HL-60 (cell line): ENCODE measurements around the gene TBC1D1.
"Not testable (repeated sequence)": the region's sequence is repeated elsewhere in the genome, so short reads cannot be mapped to it uniquely, and the experiment has no call there.

ENCODE experiments used
- CTCF ChIP-seq: IDR thresholded peaks from one replicate; pipeline ENCODE4 v1.5.1; 2011; ENCODE audit warnings: low read length, control low read depth, inconsistent platforms; ENCODE audit not compliant: insufficient read depth
- GABPA ChIP-seq: IDR thresholded peaks from 2 replicates; pipeline ENCODE4 v1.6.1; 2012; ENCODE audit warnings: low read depth
- POLR2AphosphoS5 ChIP-seq: IDR thresholded peaks from 2 replicates; pipeline ENCODE4 v1.6.1; 2012; ENCODE audit warnings: low read depth
- REST ChIP-seq: IDR thresholded peaks from 2 replicates; pipeline ENCODE4 v1.6.1; 2012; ENCODE audit warnings: low read depth; ENCODE audit not compliant: insufficient replicate concordance
- SPI1 ChIP-seq: IDR thresholded peaks from 2 replicates; pipeline ENCODE4 v1.6.1; 2012; ENCODE audit warnings: low read depth, mild to moderate bottlenecking, borderline replicate concordance

DNA sequence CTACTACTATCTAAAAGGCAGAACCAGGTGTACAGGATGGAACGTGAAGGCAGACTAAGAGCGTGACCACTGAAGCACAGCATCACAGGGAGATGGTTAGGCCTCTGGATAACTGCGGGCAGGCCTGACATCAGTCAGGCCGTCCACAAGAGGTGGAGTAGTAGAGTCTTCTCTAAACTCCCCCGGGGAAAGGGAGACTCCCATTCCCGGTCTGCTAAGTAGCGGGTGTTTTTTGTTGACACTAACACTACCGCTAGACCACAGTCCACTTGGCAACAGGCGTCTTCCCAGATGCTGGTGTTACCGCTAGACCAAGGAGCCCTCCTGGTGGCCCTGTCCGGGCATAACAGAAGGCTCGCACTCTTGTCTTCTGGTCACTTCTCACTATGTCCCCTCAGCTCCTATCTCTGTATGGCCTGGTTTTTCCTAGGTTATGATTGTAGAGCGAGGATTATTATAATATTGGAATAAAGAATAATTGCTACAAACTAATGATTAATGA is 84.5 kb downstream of the TBC1D1 start:
- not testable (repeated sequence) for TF ChIP-seq GABPA, CTCF, POLR2AphosphoS5, SPI1, REST
